Kidney epithelial cell (primary cell): ENCODE results near the gene PRR33. TPM values are rescaled to one million over a fixed set of nuclear protein-coding genes. Genes with fewer than 3 reads are reported as not detected.

ENCODE experiments used
- DNase-seq: peaks from one replicate; pipeline ENCODE4 v3.0.0-alpha.2; 2010; ENCODE audit warnings: low read depth
- H3K27me3 ChIP-seq: 2 replicates; pipeline ENCODE4 v1.6.0; 2011; ENCODE audit warnings: low read length; ENCODE audit not compliant: control insufficient read depth, insufficient read depth
- H3K36me3 ChIP-seq: 2 replicates; pipeline ENCODE4 v1.5.1; 2011; ENCODE audit warnings: low read length; ENCODE audit not compliant: control insufficient read depth, insufficient read depth
- H3K4me3 ChIP-seq: 2 replicates; pipeline ENCODE4 v1.5.1; 2011; ENCODE audit warnings: low read depth, mild to moderate bottlenecking, control low read depth, low read length
- CTCF ChIP-seq: IDR thresholded peaks from 2 replicates; pipeline ENCODE4 v1.5.1; 2011; ENCODE audit warnings: mild to moderate bottlenecking, moderate library complexity, low read length, control low read depth, inconsistent platforms; ENCODE audit not compliant: insufficient read depth, poor library complexity, severe bottlenecking
- total RNA-seq: library from RNA; depleted of rRNA; stranded (reverse); fragments of >200 nt; gene quantifications from 2 replicates; pipeline ENCODE4 v1.2.3, GENCODE V29; 2015

Gene PRR33
- total RNA-seq, 1 donor from 2014 or later = not detected

GRCh38 chr11:1924646-1925372 lies 33.1 kb upstream of the PRR33 start:
- no peak for TF ChIP-seq CTCF
- Histone ChIP-seq H3K36me3 (no peaks in the 10 kb centered on the region), H3K4me3 (no peak overlapping the region), H3K27me3 (peaks cover 27% of the 10 kb centered on the region)
- no peak for DNase-seq

- H3K36me3 ChIP-seq = no peaks in the 10 kb centered on the region
- no peak for TF ChIP-seq CTCF
- H3K4me3 ChIP-seq = no peak overlapping the region
- H3K27me3 ChIP-seq = peaks cover 27% of the 10 kb centered on the region
- peak; percentile 2 for DNase-seq
Observed at GRCh38 chr11:1924181-1924580, 32.5 kb upstream of the PRR33 start.

GRCh38 chr11:1923201-1923956 lies 31.7 kb upstream of the PRR33 start:
- no peak for DNase-seq
- H3K4me3 ChIP-seq = no peak overlapping the region
- no peaks in the 10 kb centered on the region for H3K36me3 ChIP-seq
- no peak for TF ChIP-seq CTCF
- H3K27me3 ChIP-seq = peaks cover 24% of the 10 kb centered on the region

- Histone ChIP-seq H3K27me3 (peaks cover 18% of the 10 kb centered on the region), H3K36me3 (no peaks in the 10 kb centered on the region), H3K4me3 (no peak overlapping the region)
- DNase-seq = no peak
- TF ChIP-seq CTCF = no peak
Observed at GRCh38 chr11:1922481-1923081, 30.9 kb upstream of the PRR33 start.

GRCh38 chr11:1921574-1922141 lies 30.0 kb upstream of the PRR33 start:
- Histone ChIP-seq H3K4me3 (no peak overlapping the region), H3K36me3 (no peaks in the 10 kb centered on the region), H3K27me3 (peaks cover 18% of the 10 kb centered on the region)
- no peak for TF ChIP-seq CTCF
- DNase-seq = no peak
